Measurements from ENCODE around the gene ZER1.

ZER1 gene

DNA sequence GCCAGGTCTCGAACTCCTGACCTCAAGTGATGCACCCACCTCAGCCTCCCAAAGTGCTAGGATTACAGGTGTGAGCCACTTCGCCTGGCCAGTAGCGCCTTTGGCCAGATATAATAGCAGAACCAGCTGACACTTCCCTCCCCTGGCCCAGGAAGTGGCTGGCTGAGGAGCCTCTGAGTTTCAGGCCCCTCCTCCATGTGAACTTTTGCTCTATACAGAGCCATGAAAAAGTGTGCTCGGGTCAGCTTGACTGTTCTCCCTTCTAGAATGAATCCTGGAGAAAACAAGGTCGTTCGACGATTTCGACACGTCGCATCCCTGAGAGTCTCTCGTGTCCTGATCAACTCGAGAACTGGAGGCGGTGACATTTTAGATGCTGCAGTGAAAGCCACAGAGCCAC lies 39.2 kb downstream of the ZER1 start:
- DNase-seq, result no peak

DNA sequence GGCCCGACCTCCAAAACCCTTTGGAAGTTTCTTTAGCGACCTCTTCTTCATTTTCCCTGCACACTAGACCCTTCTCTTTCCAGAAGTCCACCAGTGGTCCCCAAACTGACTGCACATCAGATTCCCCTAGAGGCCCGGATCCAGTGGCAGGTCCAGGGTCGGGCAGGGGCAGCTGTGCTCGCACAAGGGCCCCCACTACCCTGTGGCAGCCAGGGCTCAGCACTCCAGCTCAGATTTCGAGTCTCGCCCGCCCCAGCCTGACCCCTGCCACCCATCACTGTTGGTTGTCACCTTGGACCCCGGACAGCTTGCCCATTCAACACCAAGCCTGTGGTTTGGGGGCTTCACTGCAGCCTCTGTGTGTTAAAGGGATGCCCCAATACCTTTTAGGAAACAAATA lies 40.0 kb downstream of the ZER1 start:
- DNase-seq, result no peak

DNA sequence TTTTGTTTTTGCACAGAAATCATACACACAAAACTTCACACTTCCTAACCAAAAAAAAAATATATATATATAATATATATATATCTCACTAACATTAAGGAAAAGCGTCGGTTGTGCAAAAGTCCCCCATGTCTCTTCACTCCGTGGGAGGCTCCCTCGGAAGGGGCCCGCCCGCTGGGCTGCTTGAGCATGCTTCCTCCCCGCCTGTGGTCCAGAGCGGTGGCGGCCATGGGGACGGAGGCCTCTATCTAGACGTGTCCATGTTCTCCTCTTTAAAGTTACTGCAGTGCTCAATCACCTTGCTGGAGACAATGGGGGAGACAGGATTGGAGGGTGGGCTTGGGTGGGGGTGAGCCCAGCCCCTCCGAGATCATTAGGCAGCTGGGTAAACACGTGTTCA lies 40.6 kb downstream of the ZER1 start:
- DNase-seq, result no peak

DNA sequence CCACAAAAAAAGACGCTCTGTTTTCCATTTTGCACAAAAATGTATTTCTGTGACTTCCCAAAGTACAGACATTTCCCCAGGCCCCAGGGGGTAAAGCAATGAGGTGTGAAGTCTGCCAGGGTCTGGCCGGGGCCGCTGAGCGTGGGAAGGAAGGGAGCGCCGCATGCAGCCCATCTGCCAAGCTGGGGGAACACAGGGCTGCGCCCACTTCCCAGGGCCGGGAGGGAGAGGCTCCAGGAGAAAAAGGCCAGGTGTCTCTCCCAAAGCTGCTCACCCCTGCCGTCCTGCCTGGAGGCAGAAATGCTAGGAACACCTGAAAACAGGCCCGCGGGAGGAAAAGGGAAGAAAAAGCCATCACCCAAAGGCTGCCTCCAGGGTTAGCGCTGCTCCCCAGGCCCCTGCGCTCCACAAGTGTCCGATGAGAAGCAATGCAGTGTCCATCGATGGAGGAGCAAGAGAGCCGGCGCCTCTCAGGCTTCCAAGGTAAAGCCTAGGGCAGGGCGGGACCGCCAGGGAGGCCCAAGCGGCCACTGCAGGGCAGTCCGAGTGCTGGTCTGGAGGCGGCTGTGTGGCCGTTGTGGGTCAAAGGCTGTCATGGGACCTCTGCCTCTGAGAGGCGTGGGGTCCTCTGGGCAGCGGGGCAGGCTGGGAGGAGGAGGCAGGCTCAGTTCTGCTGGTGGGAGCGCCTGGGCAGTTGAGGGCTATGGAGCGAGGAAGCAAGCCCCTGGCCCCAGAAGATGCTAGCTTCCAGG lies 41.8 kb downstream of the ZER1 start:
- DNase-seq, result no peak

DNA sequence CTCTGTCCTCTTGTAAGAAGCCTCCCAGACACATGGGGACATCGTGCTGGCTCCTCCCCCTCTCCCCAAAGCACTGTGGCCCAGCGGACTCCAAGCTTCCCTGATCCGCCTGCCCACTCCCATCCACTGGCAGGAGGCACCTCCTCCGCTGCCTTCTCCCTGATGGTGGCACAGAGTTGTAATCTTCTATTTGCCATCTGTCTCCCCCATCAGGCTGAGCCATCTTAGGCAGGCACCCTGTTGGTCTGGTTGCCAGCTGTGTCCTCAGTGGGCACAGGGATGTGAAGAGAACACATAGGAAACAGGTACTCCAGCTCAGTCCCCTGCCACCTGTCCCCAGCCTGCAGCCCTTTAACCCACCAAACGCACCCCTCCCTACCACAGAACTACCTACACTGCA lies 42.4 kb downstream of the ZER1 start:
- DNase-seq, result no peak

DNA sequence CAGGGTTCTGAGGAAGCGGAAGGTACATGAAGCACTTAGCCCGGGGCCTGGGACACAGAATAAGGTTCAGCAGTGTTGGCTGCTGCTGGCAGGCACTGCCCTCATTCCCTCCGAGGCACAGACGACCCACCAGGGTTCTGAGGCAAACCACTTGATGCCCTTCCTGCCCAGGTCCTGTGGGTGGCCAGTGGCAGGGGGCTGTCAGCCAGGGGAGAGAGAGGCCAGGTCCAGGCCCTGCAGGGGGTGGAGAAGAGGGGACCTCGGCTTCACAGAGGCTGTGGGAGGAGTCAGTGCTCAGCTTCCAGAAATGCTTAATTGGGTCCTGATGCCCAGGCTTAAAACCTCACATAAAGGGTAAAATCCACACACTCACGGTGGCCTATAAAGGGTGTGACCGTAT lies 43.4 kb downstream of the ZER1 start:
- no peak for DNase-seq

DNA sequence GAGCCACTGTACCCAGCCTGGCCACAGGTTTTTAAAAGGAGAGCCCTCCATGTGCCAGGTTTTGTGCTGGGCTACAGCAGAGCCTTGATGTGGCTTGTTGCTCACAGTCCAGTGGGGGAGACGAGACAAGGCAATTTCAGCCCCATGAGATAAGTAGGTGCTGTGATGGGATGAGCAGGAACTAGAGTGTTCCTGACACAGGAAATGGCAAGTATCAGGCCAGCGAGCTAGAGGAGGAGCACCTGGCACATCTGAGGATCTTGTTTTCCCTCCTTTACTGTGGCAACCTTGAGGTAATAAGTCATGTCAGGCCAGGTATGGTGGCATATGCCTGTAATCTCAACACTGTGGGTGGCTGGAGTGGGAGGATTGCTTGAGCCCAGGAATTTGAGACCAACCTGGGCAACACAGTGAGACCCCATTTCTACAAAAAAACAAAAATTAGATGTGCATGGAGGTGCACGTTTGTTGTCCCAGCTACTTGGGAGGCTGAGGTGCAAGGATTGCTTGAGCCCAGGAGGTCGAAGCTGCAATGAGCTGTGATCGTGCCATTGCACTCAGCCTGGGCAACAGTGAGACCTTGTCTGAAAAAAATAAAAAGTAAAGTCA lies 44.0 kb downstream of the ZER1 start:
- DNase-seq, result no peak

DNA sequence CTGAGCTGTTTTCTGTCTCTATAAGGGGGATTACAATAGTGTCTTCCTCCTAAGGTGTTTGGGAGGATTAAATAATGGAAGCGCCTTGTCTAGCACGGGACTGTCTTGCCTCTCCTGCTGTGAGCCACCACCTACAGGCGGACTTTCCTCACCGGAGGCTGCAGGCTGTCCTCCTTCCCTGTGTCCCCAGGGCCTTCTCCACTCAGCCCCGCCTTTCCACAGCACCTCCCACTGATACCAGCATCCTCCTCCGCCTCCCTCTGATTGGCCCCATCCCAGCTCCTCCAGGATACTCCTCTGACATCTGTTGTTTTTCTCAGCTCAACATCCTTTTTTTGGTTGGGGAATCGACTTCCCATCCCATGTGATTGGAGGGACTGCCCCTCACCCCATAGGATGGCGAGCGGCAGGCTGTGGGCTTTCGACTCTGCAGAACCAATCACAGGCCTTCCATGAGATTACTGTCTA lies 46.9 kb downstream of the ZER1 start:
- DNase-seq, result peak; percentile 47

DNA sequence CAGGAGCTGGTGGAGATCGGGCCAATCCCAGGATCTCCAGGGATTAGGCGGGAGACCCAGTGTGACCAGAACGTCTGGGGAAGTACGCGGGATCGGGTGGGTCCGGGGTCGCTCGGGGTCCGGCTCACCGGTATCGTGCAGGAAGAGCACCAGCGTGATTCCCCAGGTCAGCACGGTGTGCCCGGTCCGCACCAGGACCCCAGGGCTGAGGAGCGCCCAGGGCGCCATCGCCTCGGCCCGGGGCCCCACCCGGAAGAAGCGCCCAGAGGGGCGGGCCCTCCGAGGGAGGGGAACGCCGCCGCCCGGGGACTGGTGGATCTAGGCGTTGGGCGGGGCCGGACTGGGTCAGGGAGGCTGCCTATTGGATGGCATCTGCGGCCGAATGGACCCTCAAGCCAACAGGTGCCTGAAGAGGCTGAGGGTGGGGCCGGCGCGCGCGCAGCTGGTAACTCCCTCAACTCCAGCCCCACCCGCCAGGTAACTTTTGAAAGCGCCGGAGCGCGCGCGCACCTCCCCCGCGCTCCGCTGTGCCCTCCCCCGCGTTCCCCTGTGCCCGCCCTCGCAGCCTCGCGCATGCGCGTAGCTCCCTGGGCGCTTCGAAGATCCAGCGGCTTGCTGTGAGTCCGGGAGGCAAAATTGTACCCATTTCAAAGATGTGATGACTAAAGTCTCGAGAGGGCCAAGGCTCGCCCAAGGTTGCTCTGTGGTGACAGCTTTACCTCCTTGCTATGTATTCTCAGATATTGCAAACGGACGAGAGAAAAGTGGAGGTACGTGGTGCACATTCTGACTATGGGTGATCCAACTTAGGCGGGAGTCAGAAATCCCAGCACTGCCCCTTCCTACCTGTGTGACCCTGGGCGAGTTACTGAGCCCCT lies 47.6 kb downstream of the ZER1 start, which contains the start of gene ZDHHC12:
Gene ZDHHC12 (minus strand): TSS at position 262 of the 878 bp plus-strand sequence. CDS start 34 bp downstream, at position 228.
- peak; percentile 99 for DNase-seq

DNA sequence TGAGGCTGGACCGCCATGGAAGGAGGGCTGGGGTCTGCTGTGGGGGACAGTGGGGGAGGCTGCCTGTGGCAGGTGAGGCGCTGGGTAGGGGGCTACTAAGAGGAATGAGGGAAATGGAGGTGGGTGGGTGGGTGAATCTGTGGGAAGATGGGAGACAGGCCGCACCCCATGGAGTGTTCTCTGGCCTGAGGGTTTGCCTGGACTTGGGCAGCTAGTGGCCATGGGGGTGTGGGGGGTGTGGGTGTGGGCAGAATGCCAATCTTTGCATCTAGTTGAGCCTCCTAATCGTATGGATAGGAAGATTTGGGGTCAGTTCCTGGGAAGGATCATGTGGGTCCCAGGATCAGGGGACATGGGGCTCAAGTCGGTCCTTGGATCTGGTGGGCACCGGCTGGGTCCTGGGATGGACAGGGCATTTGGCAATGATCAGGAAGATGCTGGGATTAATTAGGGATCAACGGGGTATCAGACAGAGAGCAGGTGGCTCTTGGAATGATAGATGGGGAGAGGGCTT lies 48.3 kb downstream of the ZER1 start:
- DNase-seq, result no peak

DNA sequence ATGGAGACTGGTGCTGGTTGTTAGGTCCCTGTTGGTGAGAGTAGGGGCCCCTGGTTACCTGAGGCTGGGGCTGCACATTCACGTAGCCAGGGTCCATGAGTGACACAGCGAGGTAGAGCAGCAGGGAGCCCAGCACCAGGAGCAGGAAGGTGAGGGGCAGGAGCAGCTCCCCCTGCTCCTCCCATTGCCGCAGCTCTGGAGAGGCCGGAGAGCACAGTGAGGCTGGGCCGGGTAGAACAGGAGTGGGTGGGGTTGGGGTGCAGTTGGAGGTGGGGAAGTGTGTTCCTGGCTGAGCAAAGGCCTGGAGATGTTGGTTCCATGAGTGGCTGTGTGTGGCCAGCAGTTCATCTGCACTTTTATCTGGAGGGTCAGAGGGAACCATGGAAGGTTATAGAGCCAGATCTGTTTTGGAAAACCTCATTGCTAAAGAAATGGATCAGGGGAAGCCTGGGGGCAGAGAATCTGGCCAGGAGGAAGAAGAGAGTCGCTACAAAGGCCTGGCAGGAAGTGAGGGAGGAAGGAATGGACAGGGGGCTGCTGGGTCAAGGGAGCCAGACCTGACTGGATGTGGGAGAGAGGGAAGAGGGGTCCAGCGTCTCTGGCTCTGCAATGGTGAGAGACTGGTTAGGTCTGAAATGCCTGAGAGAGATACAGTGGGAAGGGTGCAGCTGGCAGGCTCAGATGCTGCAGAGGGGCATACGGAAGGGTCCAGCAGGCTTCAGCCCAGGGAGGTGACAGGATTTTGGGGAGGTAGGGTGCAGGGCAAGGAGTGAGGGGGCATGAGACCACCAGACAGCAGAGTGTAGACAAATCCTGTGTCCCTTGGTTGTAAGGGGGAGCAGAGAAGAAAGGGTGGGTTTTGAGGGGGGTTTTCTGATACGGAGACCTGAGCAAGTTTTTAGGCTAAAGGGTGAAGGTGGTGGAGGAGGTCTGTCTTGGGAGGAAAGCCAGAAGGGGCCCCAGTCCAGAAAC lies 49.1 kb downstream of the ZER1 start:
- no peak for DNase-seq

DNA sequence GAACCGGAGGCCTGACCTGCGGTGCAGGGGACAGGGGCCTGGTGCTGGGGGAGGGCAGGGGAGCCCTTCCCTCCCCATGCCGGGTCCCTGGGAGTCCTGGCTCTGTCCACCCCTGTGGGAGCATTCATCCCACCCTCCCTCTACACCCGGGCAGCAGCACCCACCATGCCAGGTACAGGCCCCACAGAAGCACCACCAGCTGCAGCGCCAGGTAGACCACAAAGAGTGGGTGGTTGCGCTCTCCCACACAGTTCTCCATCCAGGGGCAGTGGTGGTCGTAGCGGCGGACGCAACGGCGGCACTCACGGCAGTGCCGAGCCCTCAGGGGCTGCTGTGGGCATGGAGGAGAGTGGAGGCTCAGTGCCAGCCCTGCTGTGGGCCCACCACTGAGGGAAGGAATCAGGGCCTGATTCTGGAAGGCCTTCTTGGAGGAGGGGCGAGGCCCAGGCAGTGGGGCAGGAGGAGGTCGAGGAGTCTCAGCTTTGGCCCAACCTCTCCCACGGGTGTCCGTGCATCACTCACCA lies 50.2 kb downstream of the ZER1 start:
- no peak for DNase-seq

DNA sequence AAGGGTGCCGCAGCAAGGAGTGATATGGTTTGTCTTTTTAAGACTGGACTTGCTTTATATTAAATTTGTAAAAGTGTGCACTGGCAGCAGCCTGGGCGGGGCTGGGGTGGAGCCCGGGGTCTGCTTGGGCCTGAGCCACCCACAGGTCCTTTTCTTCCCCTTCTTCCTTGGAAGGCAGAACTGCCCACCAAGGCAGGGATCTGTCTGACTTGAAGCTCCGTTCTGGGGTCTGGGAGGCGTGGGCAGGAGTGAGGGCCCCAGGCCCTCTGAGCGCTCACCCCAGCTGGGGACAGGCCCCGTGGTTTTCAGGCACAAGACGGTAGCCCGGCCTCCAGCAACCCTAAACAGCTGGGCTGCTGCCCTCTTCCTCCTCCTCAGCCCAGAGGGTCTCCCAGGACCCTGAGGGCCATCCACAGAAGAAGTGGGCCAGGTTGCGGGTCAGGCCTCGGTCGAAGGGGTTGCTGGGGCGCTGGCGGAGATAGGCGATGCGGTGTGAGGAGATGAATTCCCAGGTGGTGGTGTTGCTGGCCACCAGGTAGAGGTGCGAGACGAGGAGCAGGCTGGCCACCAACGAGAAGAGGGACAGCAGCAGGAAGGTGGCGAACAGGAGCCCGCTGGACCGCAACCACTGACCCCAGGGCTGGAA lies 50.8 kb downstream of the ZER1 start:
- DNase-seq, result no peak

DNA sequence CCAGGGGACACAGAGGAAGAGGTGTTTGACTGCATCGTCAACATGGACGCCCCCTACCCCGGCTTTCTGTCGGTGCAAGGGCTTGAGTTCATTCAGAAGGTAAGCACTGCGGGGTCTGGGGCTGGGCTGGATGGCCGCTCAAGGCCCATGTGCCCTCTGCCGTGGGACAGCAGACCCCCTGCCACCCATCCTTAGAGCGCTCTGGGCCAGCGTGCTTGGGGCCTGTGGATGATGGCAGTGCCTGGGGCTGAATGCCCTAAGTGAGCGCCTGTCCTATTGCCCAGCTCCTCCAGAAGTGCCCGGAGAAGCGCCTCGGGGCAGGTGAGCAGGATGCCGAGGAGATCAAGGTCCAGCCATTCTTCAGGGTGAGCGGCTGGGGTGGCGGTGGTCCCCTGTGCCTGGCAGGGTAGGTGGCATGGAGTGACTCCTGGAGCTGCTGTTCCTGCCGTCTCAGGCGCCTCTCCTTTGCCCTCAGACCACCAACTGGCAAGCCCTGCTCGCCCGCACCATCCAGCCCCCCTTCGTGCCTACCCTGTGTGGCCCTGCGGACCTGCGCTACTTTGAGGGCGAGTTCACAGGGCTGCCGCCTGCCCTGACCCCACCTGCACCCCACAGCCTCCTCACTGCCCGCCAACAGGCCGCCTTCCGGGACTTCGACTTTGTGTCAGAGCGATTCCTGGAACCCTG lies 51.7 kb downstream of the ZER1 start:
- DNase-seq, result no peak

DNA sequence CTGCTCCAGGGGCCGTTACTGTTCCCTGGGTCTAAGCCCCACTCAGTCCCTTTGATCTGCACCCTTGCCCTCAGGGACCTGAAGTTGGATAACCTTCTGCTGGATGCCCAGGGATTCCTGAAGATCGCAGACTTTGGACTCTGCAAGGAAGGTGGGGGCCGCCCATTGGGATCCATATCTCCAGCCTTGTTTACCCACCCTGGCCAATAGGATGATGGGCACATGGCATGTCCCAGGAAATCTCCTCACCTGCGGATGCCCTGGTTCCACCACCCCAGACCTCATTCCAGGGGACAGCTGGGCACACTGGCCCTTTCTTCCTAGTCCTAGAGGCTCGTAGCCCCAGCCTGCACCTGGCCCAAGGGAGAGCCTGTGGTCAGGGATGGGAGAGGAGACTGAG lies 53.3 kb downstream of the ZER1 start:
- no peak for DNase-seq

DNA sequence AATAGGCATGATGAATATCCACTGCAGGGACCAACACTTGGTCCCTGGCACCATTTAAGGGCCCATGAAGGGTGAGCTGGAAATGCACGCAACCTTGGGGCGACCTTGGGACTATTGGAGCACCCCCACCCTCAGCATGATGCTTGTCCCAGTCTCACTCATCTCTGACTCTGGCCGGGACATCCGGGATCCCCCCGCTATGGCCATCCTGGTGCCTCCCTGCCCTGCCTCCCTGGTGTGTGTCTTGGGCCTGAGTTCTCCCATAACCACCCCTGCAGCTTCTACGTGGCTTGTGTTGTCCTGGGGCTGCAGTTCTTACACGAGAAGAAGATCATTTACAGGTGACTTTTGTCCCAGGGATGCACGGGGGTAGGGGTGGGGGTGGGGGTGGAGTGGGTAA lies 53.7 kb downstream of the ZER1 start:
- DNase-seq, result no peak

DNA sequence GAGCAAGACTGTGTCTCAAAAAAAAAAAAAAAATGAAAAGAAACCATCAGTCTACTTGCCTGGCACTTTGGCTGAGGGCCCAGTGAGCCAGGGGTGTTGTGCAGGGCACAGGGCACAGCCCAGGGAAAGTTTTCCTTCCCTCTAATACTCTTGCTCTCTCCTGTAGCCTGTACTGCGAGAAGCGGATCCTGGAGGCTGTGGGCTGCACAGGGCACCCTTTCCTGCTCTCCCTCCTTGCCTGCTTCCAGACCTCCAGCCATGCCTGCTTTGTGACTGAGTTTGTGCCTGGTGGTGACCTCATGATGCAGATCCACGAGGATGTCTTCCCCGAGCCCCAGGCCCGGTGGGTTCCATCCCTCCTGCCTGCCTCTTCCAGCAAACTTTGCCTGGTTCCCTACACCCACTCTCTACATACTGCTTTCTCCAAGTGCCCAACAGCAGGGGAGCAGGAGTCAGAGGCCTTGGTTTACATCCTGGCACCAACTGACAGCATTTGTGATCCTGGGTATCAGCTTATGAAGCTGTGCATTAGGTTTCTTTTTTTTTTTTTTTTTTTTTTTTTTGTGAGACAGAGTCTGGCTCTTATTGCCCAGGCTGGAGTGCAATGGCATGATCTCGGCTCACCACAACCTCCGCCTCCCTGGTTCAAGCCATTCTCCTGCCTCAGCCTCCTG lies 55.0 kb downstream of the ZER1 start:
- no peak for DNase-seq

DNA sequence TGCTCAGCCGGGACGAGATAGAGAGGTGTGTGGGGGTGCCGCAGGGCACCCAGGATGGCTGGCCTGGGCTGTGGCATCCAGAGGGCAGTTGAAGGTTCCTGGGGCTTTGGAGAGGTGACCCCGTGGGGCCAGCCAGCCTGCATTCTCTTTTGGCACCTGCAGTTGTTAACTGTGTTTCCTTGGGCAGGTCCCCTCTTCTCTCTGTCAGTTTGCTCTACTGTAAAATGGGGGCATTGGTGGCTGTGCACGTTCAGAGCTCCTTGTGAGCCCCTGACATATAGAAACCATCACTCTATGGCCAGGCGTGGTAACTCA lies 56.3 kb downstream of the ZER1 start:
- no peak for DNase-seq

DNA sequence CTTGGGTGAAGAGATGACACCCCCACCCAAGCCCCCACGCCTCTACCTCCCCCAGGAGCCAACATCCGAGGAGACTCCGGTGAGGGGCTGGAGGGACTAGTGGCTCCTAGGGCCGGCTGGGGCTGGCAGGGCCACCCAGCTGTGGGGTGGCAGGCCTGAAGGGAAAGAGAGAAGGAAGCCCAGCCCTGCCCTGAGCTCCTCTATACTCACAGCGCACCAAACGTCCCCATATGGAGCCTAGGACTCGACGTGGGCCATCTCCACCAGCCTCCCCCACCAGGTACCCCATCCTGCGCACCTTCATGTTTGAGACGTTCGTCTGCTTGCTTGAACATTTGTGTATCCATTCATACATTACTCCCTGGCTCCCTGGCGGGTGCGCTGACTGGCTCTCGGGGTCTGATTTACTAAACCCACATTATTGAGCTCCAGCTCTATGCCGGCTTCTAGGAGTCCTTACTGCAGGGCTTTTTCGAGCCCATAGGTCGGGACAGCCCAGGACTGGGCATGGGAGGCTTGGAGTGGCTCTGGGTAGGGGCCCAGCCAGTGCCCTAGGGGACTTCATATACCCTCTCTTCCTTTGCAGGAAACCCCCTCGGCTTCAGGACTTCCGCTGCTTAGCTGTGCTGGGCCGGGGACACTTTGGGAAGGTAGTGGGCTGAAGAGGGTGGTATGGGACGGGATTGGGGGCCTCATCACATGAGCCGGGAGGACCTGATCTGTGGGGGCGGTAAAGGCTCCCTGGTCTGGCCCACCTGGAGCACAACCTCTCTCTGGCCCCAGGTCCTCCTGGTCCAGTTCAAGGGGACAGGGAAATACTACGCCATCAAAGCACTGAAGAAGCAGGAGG lies 56.9 kb downstream of the ZER1 start:
- DNase-seq, result no peak

All from activated naive CD4-positive, alpha-beta T cell treated with Interleukin-2 at 50 U/mL for 16 hours (primary cell).